ENCODE results near the gene MYO7A.

Gene MYO7A

DNA sequence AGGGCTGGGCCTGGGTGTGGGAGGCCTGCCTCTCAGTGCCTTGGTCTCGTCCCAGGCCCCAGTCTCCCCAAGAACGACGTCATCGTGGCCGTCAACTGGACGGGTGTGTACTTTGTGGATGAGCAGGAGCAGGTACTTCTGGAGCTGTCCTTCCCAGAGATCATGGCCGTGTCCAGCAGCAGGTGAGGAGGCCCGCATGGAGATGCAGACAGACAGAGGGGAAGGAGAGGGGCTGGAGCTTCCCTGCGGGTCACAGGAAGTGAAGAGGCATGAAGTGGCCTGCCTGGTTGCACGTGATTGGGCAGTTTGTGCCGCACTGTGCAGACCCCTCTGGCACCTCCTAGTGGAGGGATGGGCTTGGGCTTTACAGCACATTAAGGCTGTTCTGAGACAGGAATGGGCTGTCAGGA, 70.4 kb downstream of the MYO7A start:
- H3K27me3 ChIP-seq, result no peaks in the 10 kb centered on the region
- intact Hi-C loops (cut with DNase I; ENCODE audit: low total_unique reads), result loop anchor here (10.0 kb wide), 1 partner anchor 346 kb away; no protein-coding TSS in a partner anchor
- TF ChIP-seq, protein P1, sequence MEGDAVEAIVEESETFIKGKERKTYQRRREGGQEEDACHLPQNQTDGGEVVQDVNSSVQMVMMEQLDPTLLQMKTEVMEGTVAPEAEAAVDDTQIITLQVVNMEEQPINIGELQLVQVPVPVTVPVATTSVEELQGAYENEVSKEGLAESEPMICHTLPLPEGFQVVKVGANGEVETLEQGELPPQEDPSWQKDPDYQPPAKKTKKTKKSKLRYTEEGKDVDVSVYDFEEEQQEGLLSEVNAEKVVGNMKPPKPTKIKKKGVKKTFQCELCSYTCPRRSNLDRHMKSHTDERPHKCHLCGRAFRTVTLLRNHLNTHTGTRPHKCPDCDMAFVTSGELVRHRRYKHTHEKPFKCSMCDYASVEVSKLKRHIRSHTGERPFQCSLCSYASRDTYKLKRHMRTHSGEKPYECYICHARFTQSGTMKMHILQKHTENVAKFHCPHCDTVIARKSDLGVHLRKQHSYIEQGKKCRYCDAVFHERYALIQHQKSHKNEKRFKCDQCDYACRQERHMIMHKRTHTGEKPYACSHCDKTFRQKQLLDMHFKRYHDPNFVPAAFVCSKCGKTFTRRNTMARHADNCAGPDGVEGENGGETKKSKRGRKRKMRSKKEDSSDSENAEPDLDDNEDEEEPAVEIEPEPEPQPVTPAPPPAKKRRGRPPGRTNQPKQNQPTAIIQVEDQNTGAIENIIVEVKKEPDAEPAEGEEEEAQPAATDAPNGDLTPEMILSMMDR (IDR thresholded peaks at IDR 0.05), result no peak
- H3K36me3 ChIP-seq, result no peaks in the 10 kb centered on the region
- H3K4me3 ChIP-seq, result no peak overlapping the region
- H3K4me1 ChIP-seq, result no peaks in the 10 kb centered on the region
- peak; percentile 11 to 39 for DNase-seq
- H3K27ac ChIP-seq, result no peak overlapping the region
- H3K9me3 ChIP-seq, result no peaks in the 10 kb centered on the region

DNA sequence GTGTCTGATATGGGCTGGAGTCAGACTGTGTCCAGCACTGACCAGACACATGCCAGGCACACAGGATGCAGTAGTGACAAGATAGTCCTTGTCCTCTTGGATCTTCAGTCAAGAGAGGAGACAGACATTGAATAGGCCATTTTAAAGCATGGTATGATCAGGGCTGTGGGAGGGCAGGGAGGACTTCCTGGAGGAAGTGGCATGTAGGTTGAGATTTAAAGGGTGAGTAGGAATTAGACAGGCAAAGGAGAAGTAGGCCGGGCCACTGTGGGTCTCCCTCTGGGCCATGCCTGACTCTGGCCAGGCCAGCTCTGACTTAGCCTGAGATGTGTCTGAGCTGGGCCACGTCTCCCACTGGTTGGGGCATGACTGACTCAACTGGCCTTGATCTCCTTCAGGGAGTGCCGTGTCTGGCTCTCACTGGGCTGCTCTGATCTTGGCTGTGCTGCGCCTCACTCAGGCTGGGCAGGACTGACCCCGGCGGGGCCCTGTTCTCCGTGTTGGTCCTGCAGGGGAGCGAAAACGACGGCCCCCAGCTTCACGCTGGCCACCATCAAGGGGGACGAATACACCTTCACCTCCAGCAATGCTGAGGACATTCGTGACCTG, 71.2 kb downstream of the MYO7A start:
- H3K27me3 ChIP-seq, result no peaks in the 10 kb centered on the region
- TF ChIP-seq, protein P1 (IDR thresholded peaks at IDR 0.05), result no peak
- no peaks in the 10 kb centered on the region for H3K9me3 ChIP-seq
- H3K27ac ChIP-seq, result no peak overlapping the region
- H3K4me1 ChIP-seq, result no peaks in the 10 kb centered on the region
- no peaks in the 10 kb centered on the region for H3K36me3 ChIP-seq
- intact Hi-C loops (cut with DNase I; ENCODE audit: low total_unique reads), result loop anchor here (10.0 kb wide), 1 partner anchor 346 kb away; no protein-coding TSS in a partner anchor
- H3K4me3 ChIP-seq, result no peak overlapping the region
- peak in 1 of 2 donors; percentile 56 for DNase-seq

DNA sequence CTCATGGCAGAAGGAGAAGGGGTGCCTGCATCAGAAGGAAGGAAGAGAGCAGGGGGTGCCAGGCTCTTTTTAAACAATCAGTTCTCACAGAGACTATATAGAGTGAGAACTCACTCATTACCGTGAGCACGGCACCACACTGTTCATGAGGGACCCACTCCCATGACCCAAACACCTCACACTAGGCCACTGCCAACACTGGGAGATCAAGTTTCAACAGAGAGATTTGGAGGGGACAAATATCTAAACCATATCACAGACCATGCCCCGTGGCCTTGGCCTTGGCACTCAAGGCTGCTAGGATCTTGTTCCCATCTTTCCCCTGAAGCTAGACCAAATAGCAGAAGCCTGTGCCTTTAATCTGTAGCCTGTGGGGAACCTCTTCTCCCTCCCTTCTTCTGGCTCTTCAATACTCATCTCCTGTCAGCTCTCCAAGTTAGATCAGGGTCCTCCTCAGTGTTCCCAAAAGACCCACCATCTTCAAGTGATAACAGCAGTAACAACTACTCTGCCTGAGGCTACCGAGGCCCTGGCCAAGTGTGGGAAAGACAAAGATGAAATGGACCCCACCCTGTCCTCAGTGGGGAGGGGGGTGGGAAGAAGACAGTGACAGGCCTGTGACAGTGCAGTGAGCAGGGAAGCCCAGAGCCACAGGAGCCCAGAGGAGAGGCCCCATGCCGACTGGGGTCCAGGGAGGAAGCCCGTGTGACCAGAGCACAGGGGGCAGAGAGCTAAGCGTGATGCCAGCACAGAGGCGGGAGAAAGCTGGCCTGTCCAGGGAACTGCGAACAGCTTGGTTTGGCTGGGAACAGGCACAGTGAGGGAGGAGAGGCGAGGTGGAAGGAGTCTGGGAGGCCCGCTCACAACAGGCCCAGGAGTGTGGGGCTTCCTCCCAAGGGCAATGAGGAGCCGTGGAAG, 72.6 kb downstream of the MYO7A start:
- no peaks in the 10 kb centered on the region for H3K36me3 ChIP-seq
- H3K9me3 ChIP-seq, result no peaks in the 10 kb centered on the region
- H3K4me3 ChIP-seq, result no peak overlapping the region
- TF ChIP-seq, protein P1 (IDR thresholded peaks at IDR 0.05), result no peak
- intact Hi-C loops (cut with DNase I; ENCODE audit: low total_unique reads), result no loop called here
- no peak overlapping the region for H3K27ac ChIP-seq
- H3K27me3 ChIP-seq, result no peaks in the 10 kb centered on the region
- peak; percentile 10 to 47 for DNase-seq
- H3K4me1 ChIP-seq, result no peaks in the 10 kb centered on the region

DNA sequence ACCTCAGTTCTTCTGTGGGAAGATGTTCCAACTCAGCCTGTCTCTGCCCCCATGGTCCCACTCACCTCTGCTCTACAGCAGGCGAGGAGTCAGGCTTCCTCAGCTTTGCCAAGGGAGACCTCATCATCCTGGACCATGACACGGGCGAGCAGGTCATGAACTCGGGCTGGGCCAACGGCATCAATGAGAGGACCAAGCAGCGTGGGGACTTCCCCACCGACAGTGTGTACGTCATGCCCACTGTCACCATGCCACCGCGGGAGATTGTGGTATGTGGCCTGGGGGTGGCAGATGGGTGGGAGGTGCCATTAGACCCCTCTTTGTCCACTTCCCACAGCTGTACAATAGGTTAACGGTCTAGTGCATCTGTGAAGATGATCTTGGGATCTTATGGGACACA, 73.3 kb downstream of the MYO7A start:
- no peaks in the 10 kb centered on the region for H3K36me3 ChIP-seq
- no peak overlapping the region for H3K4me3 ChIP-seq
- H3K4me1 ChIP-seq, result no peaks in the 10 kb centered on the region
- H3K27me3 ChIP-seq, result no peaks in the 10 kb centered on the region
- intact Hi-C loops (cut with DNase I; ENCODE audit: low total_unique reads), result no loop called here
- peak; percentile 17 to 48 for DNase-seq
- no peaks in the 10 kb centered on the region for H3K9me3 ChIP-seq
- TF ChIP-seq, protein P1 (IDR thresholded peaks at IDR 0.05), result no peak
- H3K27ac ChIP-seq, result no peak overlapping the region

DNA sequence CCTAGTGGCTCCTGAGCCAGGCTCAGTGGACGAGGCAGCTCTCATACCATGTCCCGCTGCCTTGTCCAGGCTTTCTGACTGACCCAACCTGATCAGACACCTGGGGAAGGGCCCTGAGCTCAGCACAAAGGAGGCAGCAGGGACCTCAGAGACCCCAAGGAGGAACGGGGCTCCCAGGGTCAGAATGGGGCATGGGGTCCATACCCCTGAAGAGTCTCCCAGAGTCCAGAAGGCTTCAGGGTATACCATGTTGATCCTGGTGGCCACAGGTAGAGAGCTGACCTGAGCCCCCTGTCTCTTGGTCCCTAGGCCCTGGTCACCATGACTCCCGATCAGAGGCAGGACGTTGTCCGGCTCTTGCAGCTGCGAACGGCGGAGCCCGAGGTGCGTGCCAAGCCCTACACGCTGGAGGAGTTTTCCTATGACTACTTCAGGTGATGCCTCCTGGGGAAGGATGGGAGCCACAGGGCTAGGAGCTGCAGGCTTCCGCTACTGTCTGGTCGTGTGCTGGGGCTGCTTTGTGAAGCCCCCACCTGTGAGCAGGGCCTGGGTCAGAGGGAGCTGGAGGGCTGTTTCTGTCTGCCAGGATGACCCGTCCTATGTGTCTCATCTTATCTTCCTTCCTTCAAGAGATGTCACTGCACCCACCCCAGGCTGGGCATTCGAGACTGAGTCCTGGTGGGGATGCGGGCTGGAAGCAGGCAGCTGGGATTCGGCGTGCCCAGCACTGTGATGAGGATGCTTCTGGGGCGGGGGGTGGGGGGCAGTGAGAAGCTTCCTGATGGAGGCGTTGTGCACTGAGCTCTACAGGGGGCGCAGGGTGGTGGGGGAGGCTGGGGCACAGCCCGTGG, 74.2 kb downstream of the MYO7A start:
- DNase-seq, result peak; percentile 7 to 44
- intact Hi-C loops (cut with DNase I; ENCODE audit: low total_unique reads), result no loop called here
- TF ChIP-seq, protein P1 (IDR thresholded peaks at IDR 0.05), result no peak

More for the DNA sequence above, 74.2 kb downstream of the MYO7A start:
- no peaks in the 10 kb centered on the region for H3K4me1 ChIP-seq
- no peaks in the 10 kb centered on the region for H3K9me3 ChIP-seq
- H3K27me3 ChIP-seq, result no peaks in the 10 kb centered on the region
- no peak overlapping the region for H3K27ac ChIP-seq
- H3K36me3 ChIP-seq, result no peaks in the 10 kb centered on the region
- H3K4me3 ChIP-seq, result no peak overlapping the region
